PFSK-1 (cell line): ENCODE data around the gene CYTIP.

Source experiments
- FOXP2 ChIP-seq: optimal IDR thresholded peaks from 2 replicates; pipeline ENCODE3; 2011; ENCODE audit warnings: borderline replicate concordance, control low read depth, inconsistent platforms; ENCODE audit not compliant: insufficient read depth; ENCODE audit errors: extremely low read length, extremely low read depth
- POLR2AphosphoS5 ChIP-seq: IDR thresholded peaks from 2 replicates; pipeline ENCODE4 v1.6.1; 2012; ENCODE audit warnings: low read depth, mild to moderate bottlenecking, control low read depth, low read length, moderate library complexity
- REST ChIP-seq, 2 experiments: IDR thresholded peaks; 2 replicates each; pipeline versions ENCODE4 v1.6.1 to v1.8.0; 2011 to 2012; ENCODE audit warnings: low read depth in 2 of 2, low read length in 2 of 2, control low read depth in 1 of 2, inconsistent platforms in 1 of 2, mild to moderate bottlenecking in 1 of 2, moderate library complexity in 1 of 2; ENCODE audit not compliant: insufficient read depth in 1 of 2
- SIN3A ChIP-seq: IDR thresholded peaks from 2 replicates; pipeline ENCODE4 v1.6.1; 2012; ENCODE audit warnings: mild to moderate bottlenecking, low read length, moderate library complexity, borderline replicate concordance; ENCODE audit not compliant: insufficient read depth
- TAF1 ChIP-seq: IDR thresholded peaks from 2 replicates; pipeline ENCODE4 v1.6.1; 2012; ENCODE audit warnings: low read length, control low read depth, borderline replicate concordance; ENCODE audit not compliant: insufficient read depth

GRCh38 chr2:157443090-157443489 is 799 bp downstream of the CYTIP start:
- TF ChIP-seq POLR2AphosphoS5 (no peak), SIN3A (no peak), REST (IDR thresholded peaks at IDR 0.05; ENCODE audit: insufficient read depth in 1 of 2, low read depth in 2 of 2, low read length in 2 of 2) (no peak), TAF1 (no peak), FOXP2 (no peak)
